GM04503 (cell line): ENCODE measurements around the gene FYN.
"Not testable (repeated sequence)": the region's sequence is repeated elsewhere in the genome, so short reads cannot be mapped to it uniquely, and the experiment has no call there.

Experiments
- DNase-seq: peaks from one replicate; pipeline ENCODE4 v3.0.0-alpha.2; 2012; ENCODE audit warnings: low read depth

Gene FYN

DNA sequence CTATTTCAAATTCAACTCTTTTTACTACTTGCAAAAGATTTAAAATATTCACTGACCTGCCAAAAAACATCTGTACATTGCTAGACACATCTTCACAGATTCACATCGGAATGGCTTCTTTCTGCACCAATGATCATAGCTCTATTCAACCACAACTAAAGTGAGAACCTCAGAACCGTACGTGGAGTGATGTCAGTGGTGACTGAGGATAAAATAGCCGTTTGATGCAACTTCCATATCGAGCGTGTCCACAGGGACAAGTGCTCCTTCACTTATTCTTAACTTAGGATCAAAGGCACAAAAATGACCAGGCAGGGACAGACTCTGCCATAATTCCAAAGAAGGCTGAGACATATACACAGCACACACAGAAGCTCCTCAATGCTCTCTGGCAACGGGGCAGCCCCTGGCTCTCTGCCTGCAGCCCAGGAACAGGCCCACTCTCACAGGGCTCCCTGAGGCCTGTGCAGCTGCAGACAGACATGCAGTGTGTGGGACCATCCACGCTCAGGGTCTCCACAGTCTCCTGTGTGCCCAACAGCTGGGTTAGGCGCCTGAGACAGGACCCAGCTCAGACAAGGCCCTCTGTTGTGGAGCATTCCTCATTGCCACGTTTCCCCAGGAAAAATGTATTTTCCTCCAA lies 22.8 kb downstream of the FYN start:
- DNase-seq: no peak

- DNase-seq: no peak
These were observed 24.0 kb downstream of the FYN start for GRCh38 chr6:111849298-111849697.

DNA sequence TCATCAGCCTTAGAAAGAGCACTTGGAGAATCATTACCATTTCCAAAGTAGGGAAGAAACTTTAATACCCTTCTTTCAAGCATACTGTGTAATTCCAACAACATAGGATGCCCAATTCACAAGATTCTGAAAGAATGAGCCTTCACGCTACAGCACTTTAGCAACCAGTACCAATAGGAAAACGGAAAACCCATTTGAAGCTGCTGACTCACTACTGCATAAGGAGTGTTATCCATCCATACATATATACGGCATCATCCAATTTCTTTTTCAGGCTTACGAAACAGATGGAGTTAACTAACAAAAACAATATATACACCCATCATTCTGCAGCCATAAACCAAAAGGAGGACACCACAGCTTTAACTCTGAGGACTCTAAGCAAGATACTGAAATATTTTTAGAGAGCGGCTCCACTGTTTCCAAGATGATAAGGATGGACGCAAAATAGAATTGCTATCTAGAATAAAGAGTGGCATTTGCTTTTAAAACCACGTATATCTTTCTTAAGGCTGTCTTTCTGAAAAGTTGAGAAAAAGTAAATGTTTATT lies 24.9 kb downstream of the FYN start:
- no peak for DNase-seq

DNA sequence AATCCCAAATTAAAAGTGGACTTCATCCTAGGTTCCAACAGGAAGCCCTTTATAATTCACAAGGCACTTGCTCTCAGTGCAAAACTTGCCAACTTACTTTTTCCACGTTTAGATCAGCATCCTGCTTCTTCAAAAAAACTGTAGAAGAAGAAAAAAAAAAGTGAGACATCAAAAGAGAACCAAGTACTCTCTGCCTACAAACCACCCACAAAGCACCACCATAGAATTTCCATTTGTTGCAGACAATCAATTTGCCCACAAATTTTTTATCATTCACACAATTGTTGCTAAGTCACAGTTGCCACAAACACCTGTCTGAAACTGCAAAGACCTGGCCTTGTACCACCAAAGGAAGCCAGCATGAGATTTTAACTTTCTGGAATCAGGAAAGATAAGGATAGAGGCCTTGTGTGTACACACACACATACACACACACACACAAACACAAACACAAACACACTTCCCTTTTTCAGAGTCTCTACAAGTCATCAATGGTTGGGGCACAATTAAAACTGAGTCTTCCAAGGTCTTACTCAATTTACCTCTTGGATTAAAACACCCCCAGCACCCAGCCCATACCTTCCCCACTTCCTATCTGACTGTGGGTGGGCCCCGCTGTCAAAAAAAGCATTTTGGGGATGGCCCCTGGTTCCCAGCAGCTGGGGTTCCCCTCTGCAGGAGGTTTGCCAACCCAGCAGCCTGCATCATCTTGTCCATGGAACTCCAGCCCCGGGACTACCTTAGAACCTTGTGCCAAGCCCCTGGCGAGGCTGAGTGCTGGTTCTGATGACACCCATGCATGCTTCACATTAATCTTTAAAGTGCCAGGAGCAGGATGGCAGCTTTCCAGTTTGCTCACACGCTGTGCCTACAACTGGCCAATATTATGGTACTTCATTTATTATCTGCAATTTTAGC lies 26.5 kb downstream of the FYN start:
- no peak for DNase-seq

GRCh38 chr6:111846066-111846465 lies 27.2 kb downstream of the FYN start:
- DNase-seq: no peak

GRCh38 chr6:111845441-111845871 lies 27.8 kb downstream of the FYN start:
- no peak for DNase-seq

- DNase-seq: no peak
These were observed 28.3 kb downstream of the FYN start for GRCh38 chr6:111844921-111845320.

GRCh38 chr6:111844376-111844775 lies 28.9 kb downstream of the FYN start:
- DNase-seq: no peak

GRCh38 chr6:111843347-111844147 lies 29.7 kb downstream of the FYN start:
- no peak for DNase-seq

DNA sequence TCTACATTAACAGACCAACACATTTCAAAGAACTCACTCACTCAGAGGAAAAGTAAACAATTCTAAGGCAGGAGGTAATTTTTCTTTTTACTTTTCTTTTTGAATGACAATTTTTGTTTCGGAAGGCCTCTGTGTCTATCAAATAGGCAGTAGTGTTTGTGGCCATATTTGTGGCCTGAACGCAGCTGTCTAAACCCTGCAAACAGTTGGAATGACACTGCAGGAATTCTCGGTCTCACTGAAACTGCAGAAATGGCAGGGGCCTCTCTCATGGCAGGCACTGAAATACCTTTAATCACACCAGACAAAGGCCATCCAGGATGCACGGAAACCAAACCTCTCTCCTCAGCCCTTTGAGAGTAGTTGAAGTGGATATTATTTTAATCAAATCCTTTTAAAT lies 30.4 kb downstream of the FYN start:
- no peak for DNase-seq

DNA sequence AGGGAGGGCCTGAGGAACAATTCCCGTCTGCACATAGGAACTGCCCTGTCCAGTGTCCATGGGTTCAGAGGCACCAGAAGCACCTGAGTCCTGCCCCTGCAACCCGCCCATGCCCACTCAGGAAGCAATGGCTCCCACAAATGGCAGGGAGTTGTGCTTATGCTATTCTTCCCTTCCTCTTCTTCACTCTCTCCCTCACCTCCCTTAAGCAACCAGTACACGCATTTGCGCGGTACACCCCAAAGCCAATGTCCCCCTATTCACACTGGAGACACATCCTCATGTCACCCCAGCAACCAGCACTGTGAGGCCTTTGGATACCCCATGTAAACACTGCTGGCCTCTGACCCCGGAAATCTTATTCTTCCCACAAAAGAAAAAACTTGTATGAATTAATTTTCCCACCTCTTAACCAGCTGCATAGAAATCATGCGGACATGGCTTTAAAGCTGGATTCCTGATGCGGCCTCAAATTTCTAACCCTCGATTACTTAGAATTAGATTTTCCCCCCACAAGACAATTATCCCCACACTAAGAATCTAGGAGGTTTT lies 30.9 kb downstream of the FYN start:
- DNase-seq: no peak

- no peak for DNase-seq
These were observed 31.4 kb downstream of the FYN start for GRCh38 chr6:111841822-111842221.

DNA sequence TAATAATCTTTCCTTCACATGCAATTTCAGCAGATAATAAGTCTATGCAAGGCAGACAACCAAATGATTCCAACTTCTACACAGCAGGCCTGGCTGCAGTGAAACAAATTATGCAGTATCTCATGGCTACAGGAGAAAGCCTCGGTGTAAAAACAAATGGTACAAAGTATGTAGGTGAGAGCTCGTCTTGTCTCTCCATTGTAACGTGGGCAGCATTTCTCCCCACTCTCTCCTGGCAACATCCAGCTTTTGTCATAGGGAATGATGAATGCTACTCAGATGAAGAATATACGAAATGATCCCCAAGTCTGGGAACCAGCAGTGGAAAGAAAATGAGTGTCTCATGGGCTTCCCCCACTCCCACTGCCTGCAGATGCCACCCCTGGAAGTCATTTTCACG lies 32.4 kb downstream of the FYN start:
- no peak for DNase-seq

DNA sequence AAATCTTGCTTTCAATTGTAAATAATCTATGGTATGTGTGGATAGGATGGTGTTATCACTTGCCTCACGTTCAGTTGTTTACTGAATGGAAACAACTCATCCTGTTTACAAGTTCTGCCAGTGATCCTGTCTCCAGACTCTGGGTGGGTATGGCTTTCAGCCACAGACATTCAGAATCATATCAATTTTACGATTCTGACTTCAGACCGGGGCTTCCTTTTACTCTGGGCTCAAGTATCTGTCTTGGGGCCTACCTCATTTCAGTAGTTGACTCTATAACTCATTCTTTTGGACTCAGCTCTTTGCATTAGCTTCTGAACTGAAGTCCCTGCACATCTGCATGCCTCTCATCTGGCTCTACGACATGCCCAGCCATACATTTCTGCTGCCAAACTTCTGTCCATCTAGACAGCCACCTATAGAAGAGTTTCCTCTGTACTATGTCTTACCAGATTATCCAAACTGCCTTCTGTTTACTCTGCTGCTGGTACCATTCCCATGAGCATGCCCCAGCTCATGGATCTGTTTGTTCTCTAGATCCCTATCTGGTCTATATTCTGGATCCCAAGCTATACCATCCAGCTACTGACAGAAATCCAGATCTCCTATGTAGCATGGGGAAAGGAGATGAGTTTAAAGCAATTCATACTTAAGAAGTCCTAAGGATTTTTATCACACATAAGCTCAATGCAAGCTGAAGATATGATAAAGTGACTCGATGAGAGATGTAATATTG lies 34.3 kb downstream of the FYN start:
- DNase-seq: no peak

GRCh38 chr6:111837641-111838500 lies 35.4 kb downstream of the FYN start:
- DNase-seq: no peak

DNA sequence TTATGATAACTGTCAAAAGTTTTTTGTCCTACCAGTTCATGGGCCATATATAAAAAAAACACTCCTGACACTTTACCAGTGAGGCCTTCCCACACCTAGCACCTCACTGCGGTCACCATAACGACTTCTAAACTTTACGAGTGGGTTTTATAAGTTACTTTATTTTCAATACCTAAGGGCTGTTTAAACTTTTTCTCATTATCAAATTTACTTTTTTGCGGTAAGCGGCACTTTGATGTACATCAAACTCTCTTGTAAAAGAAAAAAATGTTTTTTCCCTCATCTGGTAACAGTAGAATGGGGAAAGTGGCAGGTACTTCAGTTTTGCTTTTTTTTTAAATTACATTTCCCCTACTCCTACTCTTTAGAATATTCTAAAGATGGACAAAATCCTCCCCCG lies 36.2 kb downstream of the FYN start:
- DNase-seq: no peak

DNA sequence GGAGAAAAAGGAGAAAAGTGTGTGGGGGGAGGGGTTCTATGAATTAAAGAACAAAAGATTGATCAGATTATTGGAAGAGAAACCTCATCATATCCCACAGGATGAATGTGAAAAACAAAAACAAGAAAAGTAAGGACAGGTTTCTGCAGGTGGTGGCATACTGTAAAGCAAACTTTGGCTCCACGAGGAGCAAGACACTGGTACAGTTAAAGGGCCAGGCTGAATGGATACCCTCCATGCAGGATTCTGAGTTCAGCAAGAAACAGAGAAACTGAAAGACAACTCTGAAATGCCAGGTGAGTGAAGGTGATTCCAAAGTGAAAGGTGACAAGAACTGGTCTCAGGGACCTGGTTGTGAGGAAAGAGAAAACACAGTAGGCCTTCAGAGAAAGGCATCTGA lies 37.4 kb downstream of the FYN start:
- no peak for DNase-seq

GRCh38 chr6:111835398-111835797 lies 37.9 kb downstream of the FYN start:
- not testable (repeated sequence) for DNase-seq

DNA sequence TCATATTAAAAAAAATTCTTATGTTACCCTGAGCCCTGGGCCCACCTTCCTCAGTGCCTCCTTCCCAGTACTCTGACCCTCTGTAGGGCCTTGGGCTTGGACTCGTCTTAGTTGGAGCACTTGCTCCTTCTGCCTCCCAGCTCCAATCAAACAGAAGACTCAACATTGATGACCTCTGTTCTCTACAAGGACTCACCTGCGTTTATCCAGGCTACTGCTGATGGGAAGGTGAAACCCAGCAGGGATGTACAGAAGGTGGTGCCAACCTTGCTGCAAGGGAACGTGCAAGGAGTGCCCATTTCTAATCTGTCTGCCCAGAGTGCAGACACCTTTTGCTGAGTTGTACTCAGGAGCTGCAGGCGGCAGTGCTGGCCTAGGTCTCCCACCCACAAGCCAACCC lies 38.9 kb downstream of the FYN start:
- DNase-seq: no peak

DNA sequence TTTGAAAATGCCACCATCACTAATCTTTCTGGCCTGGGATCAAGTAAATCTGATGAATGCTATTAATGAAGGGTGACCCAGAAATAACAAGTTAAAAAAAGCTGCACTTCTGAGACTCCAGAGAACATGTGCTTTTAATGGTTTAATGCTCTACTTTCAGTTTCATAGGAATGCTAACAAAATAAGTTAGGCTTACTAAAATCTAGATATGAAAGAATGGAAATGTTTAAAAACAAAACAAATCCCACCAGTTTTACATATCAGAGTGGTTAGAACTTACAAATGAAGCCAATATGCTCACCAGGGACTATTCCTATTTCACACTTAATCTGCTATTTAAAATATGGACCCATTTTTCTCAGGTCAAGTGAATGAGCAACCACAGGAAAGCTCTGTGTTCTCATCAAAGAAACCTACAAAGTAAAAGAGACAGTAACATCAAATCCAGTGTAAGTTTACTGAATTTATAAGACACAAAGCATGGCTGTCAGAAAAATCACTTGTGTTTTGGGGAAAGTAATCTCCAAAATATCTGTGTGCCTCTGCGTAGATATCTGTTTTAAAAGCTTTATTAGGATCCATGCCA lies 40.3 kb downstream of the FYN start:
- no peak for DNase-seq
